GM12878 (cell line): ENCODE data around the gene GMIP. TPM values are rescaled to one million over a fixed set of nuclear protein-coding genes. Genes with fewer than 3 reads are reported as not detected.
"Not testable (repeated sequence)": the region's sequence is repeated elsewhere in the genome, so short reads cannot be mapped to it uniquely, and the experiment has no call there.

Experiments
- ATAC-seq: fragments of 200-7000 bp; cut with Tn5 transposase; 3 replicates; pipeline ENCODE4 v1.9.1; 2020; ENCODE audit warnings: mild to moderate bottlenecking, moderate library complexity
- BruUV-seq: library from RNA; stranded (reverse); fragments of 400-500 nt; replicated peaks from 2 replicates; lab custom pipeline; 2021; lab: Mats Ljungman, UMichigan
- CTCF ChIA-PET: fragments of 300-600 bp; sonication (Branson Sonifier 250); formaldehyde crosslinking; extraction: SDS; loops from one replicate; lab custom pipeline; 2021; ENCODE audit warnings: inconsistent platforms; lab: Yijun Ruan, JAX
- POLR2A ChIA-PET: fragments of 350-600 bp; formaldehyde crosslinking; extraction: SDS; loops from one replicate; lab custom pipeline; 2021; ENCODE audit warnings: inconsistent platforms; lab: Charles Lee
- RAD21 ChIA-PET: fragments of 300-600 bp; sonication (Branson Sonifier 250); formaldehyde crosslinking; loops from one replicate; lab custom pipeline; 2023; ENCODE audit warnings: antibody characterized with exemption; ENCODE audit not compliant: unreplicated experiment; lab: Charles Lee
- SMC1A ChIA-PET: fragments of 300-600 bp; sonication (Branson Sonifier 250); formaldehyde crosslinking; loops from one replicate; lab custom pipeline; 2023; ENCODE audit not compliant: unreplicated experiment, uncharacterized antibody; lab: Charles Lee
- DNase-seq: peaks from one replicate; pipeline ENCODE4 v3.0.0-alpha.2; 2011; ENCODE audit warnings: low read depth, low spot score
- FAIRE-seq: peaks from 3 replicates; lab custom pipeline; 2011; peaks lifted over from hg19 to GRCh38; lab: Jason Lieb, UNC
- H2AFZ ChIP-seq: 2 replicates; pipeline ENCODE4 v1.6.0; 2011; ENCODE audit warnings: low read depth, low read length, control low read depth; ENCODE audit not compliant: control insufficient read depth
- H3K27ac ChIP-seq: 2 replicates; pipeline ENCODE4 v1.5.1; 2011; ENCODE audit warnings: control low read depth; ENCODE audit not compliant: control insufficient read depth, insufficient read depth
- H3K27me3 ChIP-seq, 2 experiments: replicated peaks in 1 of 2; 2 replicates each; pipeline versions ENCODE4 v1.6.0 to v1.6.1; 2011; ENCODE audit warnings: low read length in 1 of 2; ENCODE audit not compliant: control insufficient read depth in 2 of 2, insufficient read depth in 2 of 2
- H3K36me3 ChIP-seq, 2 experiments: 2 replicates each; pipeline ENCODE4 v1.5.1; 2011; ENCODE audit warnings: low read length in 1 of 2; ENCODE audit not compliant: control insufficient read depth in 2 of 2, insufficient read depth in 2 of 2
- H3K4me1 ChIP-seq: 2 replicates; pipeline ENCODE4 v1.6.1; 2011; ENCODE audit warnings: mild to moderate bottlenecking, low read length, moderate library complexity, mixed read lengths; ENCODE audit not compliant: control insufficient read depth, insufficient read depth
- H3K4me2 ChIP-seq: 2 replicates; pipeline ENCODE4 v1.6.0; 2011; ENCODE audit warnings: control low read depth; ENCODE audit not compliant: control insufficient read depth, insufficient read depth
- H3K4me3 ChIP-seq: fragments of 200-600 bp; sonication (generic); 2 replicates; pipeline ENCODE4 v1.5.1; 2016
- H3K79me2 ChIP-seq: 2 replicates; pipeline ENCODE4 v1.6.0; 2011; ENCODE audit warnings: low read length; ENCODE audit not compliant: control insufficient read depth, insufficient read depth
- H3K9ac ChIP-seq: 2 replicates; pipeline ENCODE4 v1.8.0; 2011; ENCODE audit warnings: low read length, control low read depth, mixed read lengths; ENCODE audit not compliant: control insufficient read depth, insufficient read depth
- H3K9me3 ChIP-seq: replicated peaks from 3 replicates; pipeline ENCODE4 v1.5.1; 2011; ENCODE audit warnings: mild to moderate bottlenecking, low read length; ENCODE audit not compliant: control insufficient read depth, insufficient read depth
- H4K20me1 ChIP-seq: 2 replicates; pipeline ENCODE4 v1.6.0; 2011; ENCODE audit not compliant: control insufficient read depth, insufficient read depth
- CBFB ChIP-seq: IDR thresholded peaks from 2 replicates; pipeline ENCODE4 v1.6.1; 2016; ENCODE audit warnings: antibody characterized with exemption, low read depth
- JUNB ChIP-seq: IDR thresholded peaks from 2 replicates; pipeline ENCODE4 v1.6.1; 2016; ENCODE audit warnings: antibody characterized with exemption, mild to moderate bottlenecking
- RCOR1 ChIP-seq: conservative IDR thresholded peaks from 2 replicates; pipeline ENCODE4 v1.6.1; 2012; ENCODE audit warnings: low read depth, low read length, improper control_type of control experiment
- WGBS: methylation state at CpG from one replicate; pipeline ENCODE4 v1.1.6; 2016; ENCODE audit warnings: low lambda C conversion rate; ENCODE audit not compliant: insufficient replicate concordance, insufficient coverage; ENCODE audit errors: missing lambda C conversion rate; 5-methylcytosine and 5-hydroxymethylcytosine counted together
- in situ Hi-C: fragments of 300-500 bp; cut with MboI; formaldehyde crosslinking; loops from 9 replicates; pipeline ENCODE4 v1.14.3; 2018; ENCODE audit warnings: mixed read lengths
- intact Hi-C: fragments of 100-400 bp; cut with micrococcal nuclease; formaldehyde crosslinking; loops from one replicate; pipeline ENCODE4 v1.14.2; 2022; ENCODE audit not compliant: unreplicated experiment
- polyA plus RNA-seq, 11 experiments: library from polyadenylated mRNA; depleted of rRNA in 4 of 11; unstranded in 6 of 11; stranded (reverse) in 5 of 11; fragments of >200 nt; fragmentation: Nextera tagmentation in 4 of 11; fragmentation: Illumina TruSeq in 1 of 11; extraction: Ambion mirVana in 4 of 11; extraction: Trizol in 1 of 11; gene quantifications; 1 replicate in 1 of 11; 2 replicates in 10 of 11; pipeline versions ENCODE4 v1.2.1 to v1.2.3, GENCODE V29; 2011 to 2016; ENCODE audit warnings: inconsistent platforms in 2 of 11, missing spikeins in 2 of 11, low read depth in 1 of 11
- total RNA-seq, 4 experiments: library from RNA; depleted of rRNA in 3 of 4; stranded (reverse); fragments of >200 nt in 3 of 4; fragmentation: Illumina TruSeq in 1 of 4; extraction: Trizol in 1 of 4; gene quantifications; 2 replicates each; pipeline versions ENCODE4 v1.2.1 to v1.2.3, GENCODE V29; 2013 to 2021
- TF ChIP-seq, protein P1 (sequence below): fragments of 450-650 bp; IDR thresholded peaks from 2 replicates; pipeline ENCODE4 v1.6.1; 2016; ENCODE audit warnings: mild to moderate bottlenecking
- TF ChIP-seq, protein P2 (sequence below): fragments of 450-650 bp; IDR thresholded peaks from 2 replicates; pipeline ENCODE4 v1.6.1; 2014; ENCODE audit warnings: mild to moderate bottlenecking
- TF ChIP-seq, protein P3 (sequence below): fragments of 450-650 bp; formaldehyde crosslinking; IDR thresholded peaks from 2 replicates; pipeline ENCODE4 v1.4.0; 2020; ENCODE audit warnings: mild to moderate bottlenecking, moderate library complexity

Gene GMIP
- total and polyA plus RNA-seq, 10 of the 15 experiments (the other 5 are each of a cell fraction or from before 2014, with no cell fraction given), result 1.5 to 63.5 (median 22.3) TPM

DNA sequence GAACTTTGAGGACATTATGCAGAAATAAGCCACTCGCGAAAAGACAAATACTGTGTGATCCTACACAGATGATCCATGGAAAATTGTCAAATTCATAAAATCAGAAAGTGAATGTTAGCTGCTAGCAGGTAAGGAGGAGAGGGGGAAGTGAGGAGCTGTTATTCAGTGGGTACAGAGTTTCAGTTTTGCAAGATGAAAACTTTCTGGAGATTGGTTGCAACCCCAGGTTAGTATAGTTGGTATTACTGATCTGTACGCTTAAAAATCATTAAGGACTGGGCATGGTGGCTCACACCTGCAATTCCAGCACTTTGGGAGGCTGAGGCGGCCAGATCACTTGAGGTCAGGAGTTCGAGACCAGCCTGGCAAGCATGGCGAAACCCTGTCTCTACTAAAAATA lies 43.1 kb upstream of the GMIP start (continued):
- TF ChIP-seq, protein P1, sequence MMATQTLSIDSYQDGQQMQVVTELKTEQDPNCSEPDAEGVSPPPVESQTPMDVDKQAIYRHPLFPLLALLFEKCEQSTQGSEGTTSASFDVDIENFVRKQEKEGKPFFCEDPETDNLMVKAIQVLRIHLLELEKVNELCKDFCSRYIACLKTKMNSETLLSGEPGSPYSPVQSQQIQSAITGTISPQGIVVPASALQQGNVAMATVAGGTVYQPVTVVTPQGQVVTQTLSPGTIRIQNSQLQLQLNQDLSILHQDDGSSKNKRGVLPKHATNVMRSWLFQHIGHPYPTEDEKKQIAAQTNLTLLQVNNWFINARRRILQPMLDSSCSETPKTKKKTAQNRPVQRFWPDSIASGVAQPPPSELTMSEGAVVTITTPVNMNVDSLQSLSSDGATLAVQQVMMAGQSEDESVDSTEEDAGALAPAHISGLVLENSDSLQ, result no peak
- TF ChIP-seq, protein P2, sequence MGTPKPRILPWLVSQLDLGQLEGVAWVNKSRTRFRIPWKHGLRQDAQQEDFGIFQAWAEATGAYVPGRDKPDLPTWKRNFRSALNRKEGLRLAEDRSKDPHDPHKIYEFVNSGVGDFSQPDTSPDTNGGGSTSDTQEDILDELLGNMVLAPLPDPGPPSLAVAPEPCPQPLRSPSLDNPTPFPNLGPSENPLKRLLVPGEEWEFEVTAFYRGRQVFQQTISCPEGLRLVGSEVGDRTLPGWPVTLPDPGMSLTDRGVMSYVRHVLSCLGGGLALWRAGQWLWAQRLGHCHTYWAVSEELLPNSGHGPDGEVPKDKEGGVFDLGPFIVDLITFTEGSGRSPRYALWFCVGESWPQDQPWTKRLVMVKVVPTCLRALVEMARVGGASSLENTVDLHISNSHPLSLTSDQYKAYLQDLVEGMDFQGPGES, result no peak
- TF ChIP-seq, protein P3, sequence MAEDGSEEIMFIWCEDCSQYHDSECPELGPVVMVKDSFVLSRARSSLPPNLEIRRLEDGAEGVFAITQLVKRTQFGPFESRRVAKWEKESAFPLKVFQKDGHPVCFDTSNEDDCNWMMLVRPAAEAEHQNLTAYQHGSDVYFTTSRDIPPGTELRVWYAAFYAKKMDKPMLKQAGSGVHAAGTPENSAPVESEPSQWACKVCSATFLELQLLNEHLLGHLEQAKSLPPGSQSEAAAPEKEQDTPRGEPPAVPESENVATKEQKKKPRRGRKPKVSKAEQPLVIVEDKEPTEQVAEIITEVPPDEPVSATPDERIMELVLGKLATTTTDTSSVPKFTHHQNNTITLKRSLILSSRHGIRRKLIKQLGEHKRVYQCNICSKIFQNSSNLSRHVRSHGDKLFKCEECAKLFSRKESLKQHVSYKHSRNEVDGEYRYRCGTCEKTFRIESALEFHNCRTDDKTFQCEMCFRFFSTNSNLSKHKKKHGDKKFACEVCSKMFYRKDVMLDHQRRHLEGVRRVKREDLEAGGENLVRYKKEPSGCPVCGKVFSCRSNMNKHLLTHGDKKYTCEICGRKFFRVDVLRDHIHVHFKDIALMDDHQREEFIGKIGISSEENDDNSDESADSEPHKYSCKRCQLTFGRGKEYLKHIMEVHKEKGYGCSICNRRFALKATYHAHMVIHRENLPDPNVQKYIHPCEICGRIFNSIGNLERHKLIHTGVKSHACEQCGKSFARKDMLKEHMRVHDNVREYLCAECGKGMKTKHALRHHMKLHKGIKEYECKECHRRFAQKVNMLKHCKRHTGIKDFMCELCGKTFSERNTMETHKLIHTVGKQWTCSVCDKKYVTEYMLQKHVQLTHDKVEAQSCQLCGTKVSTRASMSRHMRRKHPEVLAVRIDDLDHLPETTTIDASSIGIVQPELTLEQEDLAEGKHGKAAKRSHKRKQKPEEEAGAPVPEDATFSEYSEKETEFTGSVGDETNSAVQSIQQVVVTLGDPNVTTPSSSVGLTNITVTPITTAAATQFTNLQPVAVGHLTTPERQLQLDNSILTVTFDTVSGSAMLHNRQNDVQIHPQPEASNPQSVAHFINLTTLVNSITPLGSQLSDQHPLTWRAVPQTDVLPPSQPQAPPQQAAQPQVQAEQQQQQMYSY (CRISPR knock-in tag), result no peak
- TF ChIP-seq RCOR1, result no peak
- TF ChIP-seq JUNB, result no peak
- no peak for TF ChIP-seq CBFB
- TF ChIP-seq, all 136 proteins: peak for 0

DNA sequence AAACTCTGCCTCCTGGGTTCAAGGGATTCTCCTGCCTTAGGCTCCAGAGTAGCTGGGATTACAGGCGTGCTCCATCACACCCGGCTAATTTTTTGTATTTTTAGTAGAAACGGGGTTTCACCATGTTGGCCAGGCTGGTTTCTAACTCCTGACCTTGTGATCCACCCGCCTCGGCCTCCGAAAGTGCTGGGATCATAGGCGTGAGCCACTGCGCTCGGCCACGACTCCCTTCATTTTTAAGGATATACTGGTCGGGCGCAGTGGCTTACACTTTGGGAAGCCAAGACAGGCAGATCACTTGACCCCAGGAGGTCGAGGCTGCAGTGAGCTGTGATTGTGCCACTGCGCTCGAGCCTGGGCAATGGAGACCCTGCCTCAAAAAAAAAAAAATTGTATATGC lies 42.7 kb upstream of the GMIP start:
- SMC1A ChIA-PET, H3K27me3 ChIP-seq, CTCF ChIA-PET, intact Hi-C loops, H3K4me3 ChIP-seq, in situ Hi-C loops, H3K9me3 ChIP-seq, H2AFZ ChIP-seq, RAD21 ChIA-PET, H3K9ac ChIP-seq, H3K4me1 ChIP-seq, POLR2A ChIA-PET, H3K4me2 ChIP-seq, DNase-seq, H3K36me3 ChIP-seq, H3K27ac ChIP-seq, BruUV-seq, H4K20me1 ChIP-seq, ATAC-seq, FAIRE-seq, H3K79me2 ChIP-seq: not testable (repeated sequence)
- 98% methylated on average over 15 of the region's 15 CpGs for WGBS
